ENCODE measurements around the gene GFPT2.

Gene GFPT2

DNA sequence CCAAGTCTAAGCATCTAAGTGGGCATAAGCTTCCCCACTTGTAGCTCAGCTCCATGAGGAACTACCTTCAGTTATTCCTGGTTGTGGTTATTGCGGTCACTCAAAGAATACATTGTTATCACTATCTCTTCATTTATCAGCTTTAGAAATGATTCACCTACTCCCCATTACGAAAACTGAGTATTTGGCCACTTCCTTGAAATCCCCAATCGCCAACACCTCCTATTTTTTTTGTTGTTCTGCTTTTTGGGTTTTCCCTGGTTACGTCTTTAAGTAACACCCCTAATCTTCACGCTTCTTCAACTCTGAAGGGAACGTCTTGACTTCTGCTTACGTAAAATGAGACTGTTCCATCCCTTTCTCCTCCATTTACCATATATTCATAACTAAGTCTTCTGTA lies 81.9 kb downstream of the GFPT2 start:
- DNase-seq: no peak

DNA sequence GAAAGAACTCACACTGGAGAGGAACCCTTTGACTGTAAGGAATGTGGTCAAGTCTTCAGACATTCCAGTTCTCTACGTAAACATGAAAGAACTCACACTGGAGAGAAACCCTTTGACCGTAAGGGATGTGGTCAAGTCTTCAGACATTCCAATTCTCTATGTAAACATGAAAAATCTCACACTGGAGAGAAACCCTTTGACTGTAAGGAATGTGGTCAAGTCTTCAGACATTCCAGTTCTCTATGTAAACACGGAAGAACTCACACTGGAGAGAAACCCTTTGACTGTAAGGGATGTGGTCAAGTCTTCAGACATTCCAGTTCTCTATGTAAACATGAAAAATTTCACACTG lies 93.9 kb downstream of the GFPT2 start:
- no peak for DNase-seq

DNA sequence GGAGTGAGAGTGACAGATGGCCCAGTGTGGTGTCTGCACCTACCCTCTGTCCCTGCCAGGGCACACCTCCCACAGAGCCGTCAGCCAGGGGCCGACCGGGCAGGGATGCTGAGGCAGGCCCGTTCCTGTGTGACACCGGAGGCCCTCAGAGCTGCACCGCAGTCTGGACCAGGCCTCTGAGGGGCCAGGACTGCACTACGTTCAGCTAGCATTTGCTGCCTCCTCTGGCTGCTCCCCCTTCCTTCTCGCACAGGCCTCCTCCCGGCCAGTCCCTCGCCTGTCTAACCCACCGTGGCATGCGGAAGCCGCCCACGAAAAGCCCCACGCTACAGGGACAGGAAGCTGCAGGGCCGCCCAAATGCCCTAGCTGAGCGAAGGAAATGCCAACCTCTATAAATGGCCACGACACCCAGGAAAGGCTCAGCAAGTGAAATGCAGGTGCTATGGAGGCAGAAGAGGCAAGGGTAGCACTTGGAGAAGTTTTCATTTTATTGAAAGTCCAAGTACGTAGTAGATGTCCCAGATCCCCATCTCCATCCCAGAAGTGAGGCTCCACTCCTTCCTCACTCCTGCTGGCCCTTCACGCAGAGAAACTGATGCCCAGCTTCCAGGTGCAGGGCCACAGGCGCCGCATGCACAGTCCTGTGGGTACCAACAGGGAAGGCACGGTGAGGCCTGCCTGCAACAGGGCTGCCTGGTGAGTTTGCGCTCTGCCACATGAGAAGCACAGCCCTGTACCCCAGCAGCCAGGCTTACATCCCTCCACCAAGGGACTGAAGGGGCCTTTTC lies 99.9 kb downstream of the GFPT2 start:
- DNase-seq: no peak

GRCh38 chr5:180251887-180252286 lies 101.2 kb downstream of the GFPT2 start:
- no peak for DNase-seq

DNA sequence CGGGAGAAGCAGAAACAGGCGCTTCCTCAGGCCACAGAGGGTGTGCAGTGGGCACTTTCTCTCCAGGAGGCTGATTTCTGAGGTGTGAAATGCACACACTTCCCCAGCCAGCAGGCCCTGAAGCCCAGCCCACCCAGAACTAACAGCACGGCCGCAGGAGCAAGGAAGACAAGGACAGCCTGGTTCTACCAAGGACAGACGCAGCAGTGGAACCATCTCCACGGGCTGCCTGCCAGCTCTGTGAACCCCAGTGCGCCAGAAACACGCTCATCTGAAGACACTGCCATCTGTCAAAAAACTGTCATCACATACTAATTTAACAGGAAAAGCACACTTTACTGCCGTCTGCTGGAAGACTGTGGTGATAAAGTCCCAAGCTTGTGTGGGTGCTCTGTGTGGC lies 102.0 kb downstream of the GFPT2 start:
- no peak for DNase-seq

Data from NCI-H69 (cell line).